NCI-H146 (cell line): Measurements from ENCODE around the gene TCF4.

Experiments
- DNase-seq: peaks from one replicate; lab custom pipeline; 2025; lab: John Stamatoyannopoulos, UW

TCF4 gene

GRCh38 chr18:55384551-55385275, 203.3 kb downstream of the TCF4 start:
- DNase-seq, result peak; percentile 75

GRCh38 chr18:55384115-55384514, 203.9 kb downstream of the TCF4 start:
- no peak for DNase-seq

GRCh38 chr18:55382277-55382805, 205.7 kb downstream of the TCF4 start:
- no peak for DNase-seq

- no peak for DNase-seq
These were observed 206.7 kb downstream of the TCF4 start for GRCh38 chr18:55381277-55381676.

GRCh38 chr18:55380589-55380988, 207.4 kb downstream of the TCF4 start:
- DNase-seq, result no peak

- DNase-seq, result no peak
These were observed 211.6 kb downstream of the TCF4 start for GRCh38 chr18:55376387-55376786.

- no peak for DNase-seq
These were observed 212.1 kb downstream of the TCF4 start for GRCh38 chr18:55375930-55376329.

GRCh38 chr18:55374741-55375140, 213.3 kb downstream of the TCF4 start:
- DNase-seq, result no peak

GRCh38 chr18:55372209-55372608, 215.8 kb downstream of the TCF4 start:
- no peak for DNase-seq

- no peak for DNase-seq
These were observed 217.1 kb downstream of the TCF4 start for GRCh38 chr18:55370936-55371335.

GRCh38 chr18:55369346-55369745, 218.6 kb downstream of the TCF4 start:
- no peak for DNase-seq

- no peak for DNase-seq
These were observed 222.7 kb downstream of the TCF4 start for GRCh38 chr18:55365342-55365741.

GRCh38 chr18:55362303-55362702, 225.7 kb downstream of the TCF4 start:
- DNase-seq, result no peak

GRCh38 chr18:55361492-55362250, 226.3 kb downstream of the TCF4 start:
- no peak for DNase-seq

- no peak for DNase-seq
These were observed 227.9 kb downstream of the TCF4 start for GRCh38 chr18:55360061-55360460.

- no peak for DNase-seq
These were observed 231.2 kb downstream of the TCF4 start for GRCh38 chr18:55356815-55357214.

- no peak for DNase-seq
These were observed 232.8 kb downstream of the TCF4 start for GRCh38 chr18:55355223-55355622.

- no peak for DNase-seq
These were observed 233.2 kb downstream of the TCF4 start for GRCh38 chr18:55354795-55355194.

- no peak for DNase-seq
These were observed 234.2 kb downstream of the TCF4 start for GRCh38 chr18:55353806-55354205.

- no peak for DNase-seq
These were observed 234.6 kb downstream of the TCF4 start for GRCh38 chr18:55353391-55353790.

GRCh38 chr18:55351980-55352714, 235.8 kb downstream of the TCF4 start:
- no peak for DNase-seq

- no peak for DNase-seq
These were observed 236.7 kb downstream of the TCF4 start for GRCh38 chr18:55351241-55351691.
